ENCODE data around the gene EFNB1.

The EFNB1 gene

GRCh38 chrX:68842781-68843581 lies 14.2 kb downstream of the EFNB1 start:
- DNase-seq = no peak

- no peak for DNase-seq
Measured at GRCh38 chrX:68843992-68844391, 15.2 kb downstream of the EFNB1 start.

- DNase-seq = no peak
Measured at GRCh38 chrX:68844581-68844980, 15.8 kb downstream of the EFNB1 start.

- no peak for DNase-seq
Measured at GRCh38 chrX:68846536-68846935, 17.7 kb downstream of the EFNB1 start.

- no peak for DNase-seq
Measured at GRCh38 chrX:68847172-68847571, 18.4 kb downstream of the EFNB1 start.

- DNase-seq = no peak
Measured at GRCh38 chrX:68848189-68848940, 19.5 kb downstream of the EFNB1 start.

GRCh38 chrX:68851082-68851481 lies 22.3 kb downstream of the EFNB1 start:
- no peak for DNase-seq

GRCh38 chrX:68852046-68852445 lies 23.2 kb downstream of the EFNB1 start:
- DNase-seq = no peak

- DNase-seq = no peak
Measured at GRCh38 chrX:68853665-68854251, 24.9 kb downstream of the EFNB1 start.

- DNase-seq = peak in 1 of 56 donors; percentile 4
Measured at GRCh38 chrX:68865300-68865699, 36.5 kb downstream of the EFNB1 start.

GRCh38 chrX:68865926-68866325 lies 37.1 kb downstream of the EFNB1 start:
- no peak for DNase-seq

GRCh38 chrX:68867458-68868112 lies 38.8 kb downstream of the EFNB1 start:
- peak in 1 of 56 donors; percentile 5 for DNase-seq

GRCh38 chrX:68868316-68868715 lies 39.5 kb downstream of the EFNB1 start:
- DNase-seq = no peak

GRCh38 chrX:68868902-68869800 lies 40.3 kb downstream of the EFNB1 start:
- no peak for DNase-seq

GRCh38 chrX:68870357-68870756 lies 41.5 kb downstream of the EFNB1 start:
- no peak for DNase-seq

GRCh38 chrX:68872171-68872570 lies 43.4 kb downstream of the EFNB1 start:
- no peak for DNase-seq

- DNase-seq = no peak
Measured at GRCh38 chrX:68874076-68874475, 45.3 kb downstream of the EFNB1 start.

- no peak for DNase-seq
Measured at GRCh38 chrX:68876731-68877130, 47.9 kb downstream of the EFNB1 start.

GRCh38 chrX:68877606-68878005 lies 48.8 kb downstream of the EFNB1 start:
- DNase-seq = no peak

GRCh38 chrX:68878977-68879645 lies 50.3 kb downstream of the EFNB1 start:
- DNase-seq = no peak

Data from amygdala (tissue), 56 donors.